K562 (cell line): ENCODE data around the gene DCT. TPM values are rescaled to one million over a fixed set of nuclear protein-coding genes. Genes with fewer than 3 reads are reported as not detected.
A peak's percentile ranks its signal among the peaks of the same experiment; 100 is the strongest.

Experiments used
- ATF7 ChIP-seq: fragments of 450-650 bp; IDR thresholded peaks from 2 replicates; pipeline ENCODE4 v1.7.1; 2014; ENCODE audit warnings: mild to moderate bottlenecking, moderate library complexity
- CHD2 ChIP-seq: IDR thresholded peaks from 2 replicates; pipeline ENCODE4 v1.6.1; 2011; ENCODE audit warnings: low read depth, low read length
- CTBP1 ChIP-seq: fragments of 450-650 bp; IDR thresholded peaks from 2 replicates; pipeline ENCODE4 v1.6.1; 2016; ENCODE audit warnings: borderline replicate concordance
- E4F1 ChIP-seq: fragments of 250-450 bp; sonication (Bioruptor Pico); IDR thresholded peaks from 2 replicates; pipeline ENCODE4 v1.5.0; 2021; ENCODE audit warnings: mild to moderate bottlenecking, borderline replicate concordance
- HMBOX1 ChIP-seq: sonication (generic); IDR thresholded peaks from 2 replicates; pipeline ENCODE4 v1.6.1; 2016
- HNRNPL ChIP-seq: fragments of 200-400 bp; formaldehyde crosslinking; IDR thresholded peaks from 2 replicates; pipeline ENCODE4 v1.6.1; 2017; ENCODE audit warnings: low read depth, mild to moderate bottlenecking, low read length
- PML ChIP-seq: IDR thresholded peaks from 2 replicates; pipeline ENCODE4 v1.6.1; 2012; ENCODE audit warnings: low read length, inconsistent platforms
- SMARCE1 ChIP-seq: fragments of 450-650 bp; IDR thresholded peaks from 2 replicates; pipeline ENCODE4 v1.7.1; 2016; ENCODE audit warnings: mild to moderate bottlenecking
- TAF1 ChIP-seq: IDR thresholded peaks from 2 replicates; pipeline ENCODE4 v1.6.1; 2011; ENCODE audit warnings: mild to moderate bottlenecking, low read length, moderate library complexity; ENCODE audit not compliant: insufficient read depth, control insufficient read depth, severe bottlenecking; ENCODE audit errors: extremely low read depth
- TRIM28 ChIP-seq: fragments of 450-650 bp; IDR thresholded peaks from 2 replicates; pipeline ENCODE4 v1.6.1; 2017
- ZBTB11 ChIP-seq, 3 experiments: fragments of 200-800 bp in 1 of 3; fragments of 250-450 bp in 1 of 3; fragments of 450-650 bp in 1 of 3; sonication (Bioruptor Pico) in 1 of 3; sonication (Bioruptor generic) in 1 of 3; formaldehyde crosslinking in 1 of 3; IDR thresholded peaks; 2 replicates each; pipeline versions ENCODE4 v1.6.1 to v1.8.0; 2016 to 2022; ENCODE audit warnings: mild to moderate bottlenecking in 2 of 3, missing genetic modification characterization in 2 of 3, missing compliant biosample characterization in 1 of 3, moderate library complexity in 1 of 3
- ZEB2 ChIP-seq: fragments of 450-650 bp; IDR thresholded peaks from 2 replicates; pipeline ENCODE4 v1.6.1; 2016
- ZKSCAN8 ChIP-seq: fragments of 200-800 bp; sonication (Bioruptor generic); IDR thresholded peaks from 2 replicates; pipeline ENCODE4 v1.6.1; 2016; ENCODE audit warnings: missing genetic modification characterization, missing compliant biosample characterization
- ZNF197 ChIP-seq: fragments of 200-800 bp; sonication (Bioruptor generic); IDR thresholded peaks from 2 replicates; pipeline ENCODE4 v1.6.1; 2016; ENCODE audit warnings: low read depth, missing genetic modification characterization, missing compliant biosample characterization
- ZSCAN32 ChIP-seq: fragments of 450-650 bp; formaldehyde crosslinking; IDR thresholded peaks from 2 replicates; pipeline ENCODE4 v1.4.0; 2020; ENCODE audit warnings: mild to moderate bottlenecking, moderate library complexity
- polyA plus RNA-seq, 8 experiments: library from polyadenylated mRNA; depleted of rRNA in 4 of 8; stranded (reverse) in 5 of 8; unstranded in 3 of 8; fragments of >200 nt; fragmentation: Nextera tagmentation in 2 of 8; fragmentation: Illumina TruSeq in 1 of 8; extraction: Ambion mirVana in 2 of 8; extraction: Trizol in 1 of 8; gene quantifications; 2 replicates each; pipeline versions ENCODE4 v1.2.1 to v1.2.3, GENCODE V29; 2011 to 2014; ENCODE audit warnings: inconsistent platforms in 1 of 8, missing spikeins in 1 of 8
- total RNA-seq, 7 experiments: library from RNA; depleted of rRNA in 6 of 7; stranded (reverse); fragments of >200 nt in 6 of 7; fragmentation: Illumina TruSeq in 2 of 7; extraction: Trizol in 2 of 7; gene quantifications; 2 replicates each; pipeline versions ENCODE4 v1.2.1 to v1.2.3, GENCODE V29; 2011 to 2021; ENCODE audit warnings: low replicate concordance in 1 of 7
- TF ChIP-seq, protein P1 (sequence below): sonication (generic); formaldehyde crosslinking; IDR thresholded peaks from 2 replicates; pipeline ENCODE4 v1.8.0; 2022; ENCODE audit warnings: mild to moderate bottlenecking, missing genetic modification reagents, borderline replicate concordance
- TF ChIP-seq, protein P2 (sequence below): sonication (generic); formaldehyde crosslinking; IDR thresholded peaks from 2 replicates; pipeline ENCODE4 v1.8.1; 2023; ENCODE audit warnings: mild to moderate bottlenecking, missing genetic modification reagents

The DCT gene
- total and polyA plus RNA-seq, 9 of the 15 experiments (the other 6 are each of a cell fraction or from before 2014, with no cell fraction given): 0.11 to 0.83 (median 0.57) TPM

DNA sequence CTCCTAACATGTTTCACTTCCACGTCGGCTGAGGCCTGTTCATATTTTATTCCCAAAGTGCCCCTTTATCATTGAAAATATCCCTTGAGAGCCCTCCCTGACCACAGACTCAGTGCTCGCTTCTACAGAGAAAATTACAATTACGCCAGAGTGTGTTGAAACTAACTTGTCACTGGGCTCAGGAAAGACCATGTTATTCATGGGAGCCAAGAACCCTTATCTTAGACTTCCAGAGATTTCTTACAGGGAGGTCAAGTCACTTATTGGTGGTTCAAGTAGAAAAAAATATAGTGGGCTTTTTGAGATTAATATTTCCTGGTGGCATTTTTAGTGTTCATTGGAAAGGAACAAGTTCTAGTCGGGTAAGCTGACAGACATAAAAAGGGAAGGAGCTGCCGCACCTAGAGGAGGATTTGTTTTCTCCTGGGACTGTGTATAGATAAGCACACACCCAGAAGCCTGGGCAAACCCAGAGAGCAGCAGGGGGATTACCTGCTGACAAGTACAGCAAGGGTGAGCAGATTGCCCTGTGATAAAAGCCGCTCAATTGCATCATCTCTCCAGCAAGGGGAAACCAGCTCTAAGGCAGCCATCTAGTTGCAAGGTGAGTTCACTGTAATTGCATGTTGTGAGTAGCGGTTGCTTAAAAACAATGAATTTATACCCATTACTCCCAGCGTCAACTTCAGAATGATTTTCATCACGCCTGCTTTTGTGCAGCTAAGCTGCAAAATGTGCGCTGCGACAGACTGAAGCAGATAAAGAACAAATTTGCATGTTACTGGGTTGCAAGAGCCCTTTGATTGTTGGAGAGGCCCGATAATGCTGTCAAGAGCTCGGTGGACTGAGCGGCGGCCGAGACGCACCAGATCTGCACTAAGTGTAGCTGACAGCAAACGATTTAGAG is 46.2 kb downstream of the DCT start (continued):
- TF ChIP-seq ZBTB11 (CRISPR knock-in tag; IDR thresholded peaks at IDR 0.05) (no peak), PML (no peak), TRIM28 (no peak), HNRNPL (no peak), TAF1 (no peak), ATF7 (peak; percentile 77), ZEB2 (peak; percentile 91), ZSCAN32 (CRISPR knock-in tag) (no peak), SMARCE1 (0 out of 2 replicates have a peak, but pooled peaks have one; percentile 41), ZNF197 (CRISPR knock-in tag) (no peak), CTBP1 (peak; percentile 85; the same call in 1 of the 2 replicates), E4F1 (CRISPR knock-in tag) (no peak), CHD2 (no peak), ZKSCAN8 (CRISPR knock-in tag) (no peak), HMBOX1 (peak; percentile 75)
- TF ChIP-seq, protein P1, sequence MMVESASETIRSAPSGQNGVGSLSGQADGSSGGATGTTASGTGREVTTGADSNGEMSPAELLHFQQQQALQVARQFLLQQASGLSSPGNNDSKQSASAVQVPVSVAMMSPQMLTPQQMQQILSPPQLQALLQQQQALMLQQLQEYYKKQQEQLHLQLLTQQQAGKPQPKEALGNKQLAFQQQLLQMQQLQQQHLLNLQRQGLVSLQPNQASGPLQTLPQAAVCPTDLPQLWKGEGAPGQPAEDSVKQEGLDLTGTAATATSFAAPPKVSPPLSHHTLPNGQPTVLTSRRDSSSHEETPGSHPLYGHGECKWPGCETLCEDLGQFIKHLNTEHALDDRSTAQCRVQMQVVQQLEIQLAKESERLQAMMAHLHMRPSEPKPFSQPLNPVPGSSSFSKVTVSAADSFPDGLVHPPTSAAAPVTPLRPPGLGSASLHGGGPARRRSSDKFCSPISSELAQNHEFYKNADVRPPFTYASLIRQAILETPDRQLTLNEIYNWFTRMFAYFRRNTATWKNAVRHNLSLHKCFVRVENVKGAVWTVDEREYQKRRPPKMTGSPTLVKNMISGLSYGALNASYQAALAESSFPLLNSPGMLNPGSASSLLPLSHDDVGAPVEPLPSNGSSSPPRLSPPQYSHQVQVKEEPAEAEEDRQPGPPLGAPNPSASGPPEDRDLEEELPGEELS (CRISPR knock-in tag): no peak
- TF ChIP-seq, protein P2, sequence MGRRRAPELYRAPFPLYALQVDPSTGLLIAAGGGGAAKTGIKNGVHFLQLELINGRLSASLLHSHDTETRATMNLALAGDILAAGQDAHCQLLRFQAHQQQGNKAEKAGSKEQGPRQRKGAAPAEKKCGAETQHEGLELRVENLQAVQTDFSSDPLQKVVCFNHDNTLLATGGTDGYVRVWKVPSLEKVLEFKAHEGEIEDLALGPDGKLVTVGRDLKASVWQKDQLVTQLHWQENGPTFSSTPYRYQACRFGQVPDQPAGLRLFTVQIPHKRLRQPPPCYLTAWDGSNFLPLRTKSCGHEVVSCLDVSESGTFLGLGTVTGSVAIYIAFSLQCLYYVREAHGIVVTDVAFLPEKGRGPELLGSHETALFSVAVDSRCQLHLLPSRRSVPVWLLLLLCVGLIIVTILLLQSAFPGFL (CRISPR knock-in tag): no peak
